TTC549 (cell line): ENCODE results near the gene PRDX2.
"Not testable (repeated sequence)": the region's sequence is repeated elsewhere in the genome, so short reads cannot be mapped to it uniquely, and the experiment has no call there.

Source experiments
- FAIRE-seq: peaks from 2 replicates; lab custom pipeline; 2012; peaks lifted over from hg19 to GRCh38; lab: Jason Lieb, UNC

The PRDX2 gene

DNA sequence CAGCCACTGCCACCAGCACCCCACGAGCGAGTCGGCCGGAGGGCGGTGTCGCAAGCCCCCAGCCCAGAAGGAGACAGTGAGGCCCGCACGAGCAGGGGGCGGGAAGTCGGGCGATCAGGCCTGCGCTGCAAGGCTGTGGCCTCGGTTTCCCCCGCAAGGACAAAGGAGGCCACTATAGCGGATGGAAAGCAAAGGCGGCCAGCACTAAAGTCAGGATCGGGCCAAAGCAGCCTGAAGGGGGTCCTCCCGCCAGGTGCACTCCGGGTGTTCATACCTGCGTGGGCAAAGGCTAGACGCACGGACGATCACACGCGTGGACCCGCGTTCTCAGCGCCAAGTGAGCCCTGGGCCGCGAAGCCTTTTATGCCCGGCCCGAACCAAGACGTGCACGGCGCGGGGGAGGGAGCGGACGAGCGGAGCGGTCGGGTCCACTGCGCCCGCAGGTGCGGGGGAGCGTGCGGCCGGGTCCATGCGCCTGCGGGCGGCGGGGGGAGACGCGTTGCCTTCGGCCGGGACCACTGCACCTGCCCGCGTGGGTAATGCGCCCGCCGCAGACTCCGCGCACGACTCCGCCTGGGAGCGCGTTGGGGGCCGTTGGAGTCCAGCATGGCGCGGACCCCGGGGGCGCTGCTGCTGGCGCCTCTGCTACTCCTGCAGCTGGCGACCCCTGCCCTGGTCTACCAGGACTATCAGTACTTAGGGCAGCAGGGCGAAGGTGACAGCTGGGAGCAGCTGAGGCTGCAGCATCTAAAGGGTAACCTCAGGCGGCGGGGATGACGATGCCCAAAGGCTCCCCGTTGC is at the start of gene PRDX2, which contains the start of gene THSD8:
Gene PRDX2 (minus strand): TSS at position 335 of the 801 bp plus-strand sequence. CDS start 539 bp downstream, outside the sequence.
Gene THSD8 (plus strand): TSS at position 604 of the 801 bp plus-strand sequence. CDS start 3 bp downstream, at position 607.
- no peak for FAIRE-seq

DNA sequence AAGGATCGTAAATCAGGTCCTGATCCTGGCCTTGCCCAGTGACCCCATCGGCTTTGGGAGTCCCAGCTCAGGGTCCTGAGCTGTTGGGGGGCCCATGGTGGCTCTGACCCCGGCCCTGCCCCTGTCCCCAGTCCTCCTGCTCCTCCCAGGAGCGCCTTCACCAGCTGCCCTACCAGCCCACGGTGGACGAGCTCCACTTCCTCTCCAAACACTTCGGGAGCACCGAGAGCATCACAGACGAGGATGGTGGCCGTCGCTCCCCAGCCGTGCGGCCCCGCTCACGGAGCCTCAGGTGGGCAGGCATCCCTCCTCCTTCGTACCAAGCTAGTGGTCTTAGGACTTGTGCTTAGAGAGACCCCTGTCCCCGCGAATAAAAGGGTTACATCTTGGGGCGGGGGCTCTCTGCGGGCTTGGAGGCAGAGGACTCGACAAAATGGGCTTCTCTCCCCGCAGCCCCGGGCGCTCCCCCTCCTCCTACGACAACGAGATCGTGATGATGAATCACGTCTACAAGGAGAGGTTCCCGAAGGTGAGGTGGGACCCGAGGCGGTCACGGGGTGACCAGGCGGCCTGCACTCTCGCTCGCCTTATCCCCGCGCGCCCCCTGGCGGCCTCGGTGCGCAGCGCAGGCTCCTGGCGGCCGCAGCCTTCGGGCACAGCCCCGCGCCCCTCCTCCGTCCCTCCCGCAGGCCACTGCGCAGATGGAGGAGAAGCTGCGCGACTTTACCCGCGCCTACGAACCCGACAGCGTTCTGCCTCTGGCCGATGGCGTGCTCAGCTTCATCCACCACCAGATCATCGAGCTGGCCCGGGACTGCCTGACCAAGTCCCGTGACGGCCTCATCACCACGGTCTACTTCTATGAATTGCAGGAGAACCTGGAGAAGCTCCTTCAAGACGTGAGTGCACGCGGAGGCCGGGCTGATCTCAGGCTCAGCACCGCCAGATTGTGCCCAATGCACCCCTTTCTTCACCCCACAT is 45.8 kb upstream of the PRDX2 start:
- no peak for FAIRE-seq

DNA sequence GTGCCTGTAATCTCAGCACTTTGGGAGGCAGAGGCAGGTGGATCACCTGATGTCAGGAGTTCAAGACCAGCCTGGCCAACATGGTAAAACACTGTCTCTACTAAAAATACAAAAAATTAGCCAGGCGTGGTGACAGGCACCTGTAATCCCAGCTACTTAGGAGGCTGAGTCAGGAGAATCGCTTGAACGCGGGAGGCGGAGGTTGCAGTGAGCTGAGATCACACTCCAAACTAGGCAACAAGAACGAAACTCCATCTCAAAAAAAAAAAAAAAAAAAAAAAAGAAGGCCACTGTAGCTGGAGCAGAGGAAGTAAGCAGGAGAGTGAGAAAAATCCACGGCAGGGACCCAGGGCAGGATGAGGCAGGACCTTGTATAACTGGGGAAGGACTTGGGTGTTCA is 45.0 kb upstream of the PRDX2 start:
- not testable (repeated sequence) for FAIRE-seq

DNA sequence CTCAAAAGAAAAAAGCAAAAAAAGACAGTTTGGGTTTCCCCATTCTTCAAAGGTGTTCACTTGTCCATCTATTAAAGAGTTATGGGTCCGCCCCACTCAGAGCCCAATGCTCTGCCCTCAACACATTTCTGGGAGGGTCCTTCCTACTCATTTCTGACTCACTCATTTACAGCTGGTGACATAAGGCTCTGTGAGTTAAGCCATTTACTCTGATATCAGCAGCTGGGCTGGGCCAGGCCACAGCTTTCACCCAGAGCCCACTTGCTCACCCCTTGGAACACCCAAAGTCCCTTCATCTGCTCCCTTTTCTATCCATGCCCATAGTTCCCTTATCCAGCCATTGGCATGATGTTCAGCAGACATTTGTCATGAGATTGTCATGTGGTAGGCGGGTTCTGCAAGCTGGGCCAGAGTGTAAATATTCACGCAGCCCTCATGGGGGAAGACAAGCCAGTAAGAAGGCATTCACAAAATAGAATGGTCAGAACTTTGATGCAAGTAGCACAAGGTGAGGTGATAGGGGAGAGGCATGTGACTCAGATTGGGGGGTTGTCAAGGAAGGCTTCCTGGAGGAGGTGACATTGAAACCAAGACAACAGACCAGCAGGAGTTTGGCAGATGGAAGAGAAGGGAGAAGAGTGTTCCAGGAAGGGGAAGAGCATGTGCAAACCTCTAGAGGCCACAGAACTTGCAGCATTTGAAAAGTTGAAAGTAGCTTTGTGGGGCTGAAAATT is 42.6 kb upstream of the PRDX2 start:
- FAIRE-seq, result no peak

DNA sequence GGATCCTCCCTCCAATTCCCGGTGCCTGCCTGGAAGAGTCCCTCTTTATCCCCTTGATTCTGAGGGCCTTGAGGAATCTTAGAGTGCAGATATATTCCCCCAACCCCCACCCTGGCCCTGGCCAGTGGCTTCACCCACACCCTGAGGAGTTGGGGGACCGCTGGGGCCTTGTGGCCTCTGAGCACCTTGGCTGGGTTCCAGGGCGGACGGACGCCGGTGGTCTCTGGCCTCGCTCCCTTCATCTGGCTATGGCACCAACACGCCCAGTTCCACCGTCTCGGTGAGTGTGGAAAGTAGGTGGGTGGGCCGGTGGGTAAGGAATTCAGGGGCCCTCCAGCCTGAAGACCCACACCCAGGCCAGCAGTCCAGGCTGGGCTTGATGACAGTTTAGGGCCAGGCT is 41.7 kb upstream of the PRDX2 start:
- FAIRE-seq, result no peak

DNA sequence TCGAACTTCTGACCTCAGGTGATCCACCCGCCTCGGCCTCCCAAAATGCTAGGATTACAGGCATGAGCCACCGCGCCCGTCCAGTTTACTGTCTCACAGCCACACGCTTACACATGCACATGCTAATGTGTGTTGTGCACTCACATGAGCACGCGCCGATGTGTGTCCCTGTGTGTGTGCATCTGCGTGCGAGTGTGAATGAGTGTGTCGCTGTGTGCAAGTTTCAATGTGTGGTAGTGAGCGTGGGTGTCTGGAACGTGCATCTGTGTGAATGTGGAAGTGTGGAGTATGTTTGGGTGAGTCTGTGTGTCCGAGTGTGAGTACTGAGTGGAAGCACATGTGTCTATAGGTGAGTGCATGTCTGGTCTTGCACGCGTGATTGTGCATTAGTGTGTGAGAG is 40.9 kb upstream of the PRDX2 start:
- no peak for FAIRE-seq

DNA sequence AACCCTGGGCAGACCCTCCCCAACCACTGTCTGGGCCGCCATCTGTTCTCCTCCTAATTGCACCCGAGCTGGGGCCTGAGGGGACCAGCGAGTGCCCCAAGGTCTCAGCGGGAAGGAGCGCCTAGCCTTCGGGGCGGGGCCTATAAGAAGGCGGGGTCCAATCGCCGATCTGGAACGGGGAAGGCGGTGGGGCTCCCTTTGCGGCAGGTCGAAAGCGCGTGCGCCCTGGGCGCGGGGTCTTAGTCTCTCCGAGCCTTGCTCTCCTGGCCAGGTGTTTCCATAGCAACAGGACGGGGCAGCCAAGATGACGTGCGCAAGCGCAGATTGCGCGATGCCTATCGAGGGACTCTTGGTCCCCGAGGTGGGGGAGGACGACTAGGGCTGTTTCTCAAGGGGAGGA is 39.5 kb upstream of the PRDX2 start:
- FAIRE-seq, result no peak

DNA sequence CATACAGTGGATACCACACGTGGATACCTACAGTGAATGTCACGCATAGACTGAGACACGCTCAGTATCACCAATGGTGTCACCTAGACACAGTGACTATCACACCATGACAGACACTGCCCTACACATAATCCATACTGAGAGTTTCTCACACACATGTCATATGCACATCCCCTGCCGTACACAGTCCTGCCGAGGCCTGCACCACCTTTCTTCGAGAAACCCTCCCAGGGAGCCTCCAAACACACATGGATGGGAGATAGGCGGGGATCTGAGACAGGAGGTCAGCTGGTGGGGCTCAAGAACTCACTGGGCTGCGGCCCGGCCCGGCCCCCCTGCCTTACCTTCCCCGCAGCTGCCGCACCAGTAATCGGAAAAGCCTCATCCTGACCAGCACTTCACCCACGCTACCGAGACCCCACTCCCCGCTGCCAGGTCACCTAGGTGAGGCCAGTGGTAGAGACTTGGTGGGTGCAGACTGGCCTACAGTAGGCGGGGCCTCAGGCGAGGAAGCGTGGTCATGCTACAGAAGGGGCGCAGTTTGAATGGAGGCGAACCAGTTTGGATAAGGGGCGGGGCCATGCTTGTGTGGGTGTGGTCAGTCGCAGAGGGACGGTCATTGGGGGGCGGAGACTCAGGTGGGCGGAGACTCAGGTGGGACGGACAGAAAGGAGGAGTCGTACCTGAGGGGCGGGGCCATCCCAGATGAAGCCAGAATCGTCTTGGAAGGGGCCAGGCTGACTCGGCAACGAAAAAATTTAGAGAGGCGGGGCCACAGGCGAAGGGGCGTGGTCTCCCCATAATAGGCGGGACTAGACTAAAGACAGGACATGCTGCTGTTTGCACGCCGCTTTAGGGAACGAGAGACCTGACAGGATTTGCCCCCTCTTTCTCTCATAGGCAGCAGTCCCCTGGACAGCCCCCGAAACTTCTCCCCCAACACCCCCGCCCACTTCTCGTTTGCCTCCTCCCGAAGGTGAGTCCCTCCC is 38.8 kb upstream of the PRDX2 start:
- FAIRE-seq, result no peak

DNA sequence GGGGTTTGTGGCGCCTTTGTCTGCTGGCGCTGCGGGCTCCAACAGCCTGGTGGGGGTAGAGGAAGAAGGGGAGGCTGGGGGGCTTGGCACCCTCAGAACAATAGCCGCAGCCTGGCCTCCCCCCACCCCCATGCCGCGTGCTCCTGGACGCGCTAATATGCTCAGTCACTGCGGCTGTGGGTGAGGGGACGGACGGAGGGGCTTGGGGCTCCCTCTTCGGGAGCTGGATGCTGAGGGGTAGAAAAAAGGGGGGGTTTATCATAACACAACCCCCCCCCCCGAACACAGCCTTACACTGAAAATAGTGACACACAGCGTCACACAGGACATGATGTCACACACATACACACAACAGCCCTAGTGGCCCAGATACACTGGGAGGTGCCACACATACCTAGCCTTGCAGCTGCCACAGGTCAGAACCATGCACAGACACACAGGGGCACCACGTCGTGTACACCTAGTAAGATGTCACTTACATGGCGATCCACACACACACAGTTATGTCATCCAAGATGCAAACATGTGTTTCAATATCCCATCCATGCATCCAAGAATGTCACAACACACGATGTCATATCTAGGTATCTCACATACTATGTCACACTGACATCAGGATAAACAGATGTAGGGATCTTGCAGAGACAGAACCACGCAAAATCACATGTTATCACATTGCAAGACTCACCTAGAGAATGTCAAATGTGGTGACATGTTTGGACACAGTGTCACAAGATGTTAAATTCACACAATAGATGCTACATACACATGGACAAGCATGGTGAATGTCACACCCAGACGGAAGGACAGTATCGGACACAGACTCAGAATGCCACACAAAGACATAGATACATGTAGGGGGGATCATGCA is 37.5 kb upstream of the PRDX2 start:
- FAIRE-seq, result no peak

DNA sequence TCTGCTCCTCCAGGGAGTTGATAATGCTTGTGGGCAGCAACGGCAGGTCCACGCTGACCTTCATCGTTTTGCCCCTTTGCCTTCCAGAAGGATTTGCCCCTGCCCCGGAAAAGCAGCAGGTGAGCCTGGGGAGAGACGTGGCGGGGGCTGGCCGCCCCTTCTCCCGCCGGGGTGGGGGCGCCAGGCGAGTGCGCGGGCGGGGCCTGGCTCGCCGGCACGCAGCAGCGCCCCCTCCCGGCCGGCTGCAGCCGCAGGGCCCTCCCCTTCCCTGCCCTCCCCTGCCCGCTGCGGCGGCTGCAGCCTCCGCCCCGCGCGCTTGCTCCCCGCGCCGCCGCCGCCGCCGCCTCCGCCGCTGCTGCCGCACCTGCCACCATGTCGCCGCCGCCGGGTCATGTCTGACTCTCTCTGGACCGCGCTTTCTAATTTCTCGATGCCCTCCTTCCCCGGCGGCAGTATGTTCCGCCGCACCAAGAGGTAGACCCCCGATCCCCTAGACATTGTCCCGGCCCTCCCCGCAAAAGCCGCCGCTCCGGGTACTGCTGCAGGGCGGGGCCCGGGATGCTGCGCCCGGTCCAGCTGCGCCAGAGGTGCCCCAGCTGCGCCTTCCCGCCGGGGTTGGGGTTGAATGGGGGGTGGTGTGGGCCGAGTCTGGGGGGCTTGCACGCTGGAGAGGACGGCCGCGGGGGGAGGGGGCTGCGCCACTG is 36.7 kb upstream of the PRDX2 start, which contains the start of gene MAST1:
Gene MAST1 (plus strand): TSS at position 334 of the 704 bp plus-strand sequence. CDS start 58 bp downstream, at position 392.
- no peak for FAIRE-seq

DNA sequence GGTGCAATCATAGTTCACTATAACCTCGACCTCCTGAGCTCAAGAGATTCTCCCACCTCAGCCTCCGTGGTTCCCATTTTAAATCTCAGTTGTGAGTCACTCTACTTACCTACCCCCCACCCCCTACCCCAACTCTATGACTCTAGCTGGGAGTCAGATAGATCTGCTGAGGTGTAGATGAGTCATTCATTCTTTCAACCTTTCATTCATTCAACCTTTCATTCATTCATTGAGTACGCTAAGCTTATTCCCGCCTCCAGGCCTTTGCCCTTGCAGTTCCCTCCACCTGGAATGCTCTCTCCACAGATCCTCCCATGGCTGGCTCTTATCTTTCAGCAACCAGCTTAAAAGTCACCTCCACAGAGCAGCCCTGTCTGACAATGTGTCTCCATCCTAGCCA is 35.6 kb upstream of the PRDX2 start:
- FAIRE-seq, result no peak

DNA sequence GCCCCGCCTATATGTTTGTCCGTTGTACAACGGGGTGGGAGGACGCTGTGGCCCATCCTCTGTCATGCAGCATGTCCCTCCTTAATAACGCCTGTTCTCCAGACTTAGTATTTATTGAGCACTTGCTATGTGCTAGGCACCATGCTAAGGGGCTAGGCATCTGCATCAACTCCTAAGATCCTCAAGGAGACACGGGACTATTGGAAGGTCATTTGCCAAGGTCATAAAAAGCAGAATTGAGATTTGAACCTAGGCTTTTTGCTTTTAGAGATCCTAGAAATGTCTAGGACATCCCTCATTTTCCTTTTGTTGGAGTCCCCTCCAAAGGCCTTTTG is 34.9 kb upstream of the PRDX2 start:
- FAIRE-seq, result no peak

DNA sequence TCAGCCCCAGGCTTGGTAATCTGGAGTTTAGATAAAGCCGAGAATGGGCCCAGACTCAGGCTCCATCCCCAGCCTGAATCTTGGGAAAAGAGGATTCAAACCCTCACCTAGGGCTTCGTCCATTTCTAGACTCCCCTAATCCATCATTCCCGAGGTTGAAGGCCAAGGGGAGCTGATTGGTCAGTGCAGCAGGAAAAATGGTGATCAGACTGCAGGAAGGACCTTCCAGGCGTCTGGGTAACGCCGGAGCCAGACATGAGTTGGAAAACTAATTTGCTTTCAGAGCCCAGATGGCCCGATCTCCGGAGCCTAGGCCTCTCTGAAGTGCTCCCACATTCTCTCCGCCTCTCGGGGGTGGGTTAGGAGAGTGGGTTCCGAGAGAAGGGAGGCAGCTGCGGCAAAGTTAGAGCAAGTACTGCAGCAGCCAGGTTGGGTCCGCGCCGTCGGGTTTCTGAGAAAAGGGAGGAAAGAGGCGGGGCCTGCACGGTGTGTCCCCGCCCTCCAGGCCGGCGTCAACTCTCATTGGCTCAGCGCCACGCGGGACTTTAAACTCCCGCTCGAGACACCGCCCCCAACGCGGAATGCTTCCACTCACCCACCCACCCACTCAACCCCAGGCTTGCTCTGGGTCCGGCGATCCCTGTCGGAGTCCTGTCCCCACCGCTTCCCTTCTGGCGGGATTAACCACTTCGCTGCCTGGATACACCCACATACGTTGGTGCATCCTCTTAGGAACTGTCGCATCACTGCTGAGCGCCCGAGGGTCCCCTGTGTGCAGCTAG is 33.6 kb upstream of the PRDX2 start:
- no peak for FAIRE-seq

DNA sequence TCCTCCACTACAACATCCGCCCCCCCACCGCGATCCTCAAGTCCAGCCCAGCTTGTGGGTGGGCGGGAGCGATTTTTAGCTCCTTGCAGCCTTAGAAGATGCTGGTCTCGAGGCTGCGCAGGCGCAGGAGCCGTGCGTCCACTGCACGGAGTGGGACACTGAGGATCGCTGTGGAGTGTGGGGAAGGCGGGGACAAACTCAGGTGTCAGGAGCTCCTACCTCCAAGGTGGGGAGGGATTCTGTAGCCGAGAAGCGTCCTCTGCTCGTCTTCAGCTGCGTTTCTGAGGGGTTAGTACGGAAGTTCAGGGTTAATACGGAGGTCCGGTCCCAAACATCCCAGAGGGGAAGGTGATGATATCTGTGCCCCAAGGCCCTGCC is 33.0 kb upstream of the PRDX2 start, which contains the start of gene RTBDN:
Gene RTBDN (minus strand): TSS at position 14 of the 378 bp plus-strand sequence. CDS start 4,600 bp downstream, outside the sequence.
- no peak for FAIRE-seq

DNA sequence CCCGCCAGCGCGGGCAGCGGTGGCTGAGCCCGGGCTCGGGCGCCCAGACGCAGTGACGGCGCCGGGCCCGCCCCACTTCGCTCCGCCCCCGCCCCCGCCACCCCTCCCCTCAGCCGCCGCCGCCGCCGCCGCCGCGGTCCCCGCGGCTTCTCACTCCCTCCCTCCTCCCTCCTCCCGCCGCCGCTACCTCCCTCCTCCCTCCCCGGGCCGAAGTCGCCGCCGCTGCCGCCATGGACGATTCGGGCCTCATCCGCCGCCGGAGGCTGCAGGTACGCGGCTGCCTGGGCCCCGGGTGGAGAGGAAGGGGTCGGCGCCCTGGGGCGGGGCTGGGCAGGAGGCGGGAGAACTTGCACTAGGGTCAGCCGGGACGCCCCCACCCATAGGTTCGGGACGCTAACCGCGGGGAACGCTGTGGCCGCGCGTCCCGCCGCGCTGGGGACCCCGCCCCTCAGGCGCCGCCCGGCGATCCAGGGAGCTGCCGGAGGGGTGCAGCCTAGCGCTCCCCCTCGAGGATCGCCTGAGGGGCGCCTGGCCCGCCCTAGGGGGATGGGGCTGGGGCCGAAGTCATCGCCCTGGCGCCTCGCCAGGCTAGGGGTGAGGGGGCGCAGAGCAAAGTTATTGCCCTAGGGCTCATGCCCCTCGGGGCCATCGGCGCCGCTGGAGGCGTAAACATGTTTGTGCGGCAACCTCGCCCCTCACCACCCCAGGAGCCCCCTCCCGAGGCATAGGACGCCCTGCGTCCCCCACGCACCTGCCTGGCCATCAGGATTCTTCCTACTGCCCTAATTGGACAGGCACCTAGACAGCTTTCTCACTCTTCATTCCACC is 32.4 kb upstream of the PRDX2 start:
- no peak for FAIRE-seq

DNA sequence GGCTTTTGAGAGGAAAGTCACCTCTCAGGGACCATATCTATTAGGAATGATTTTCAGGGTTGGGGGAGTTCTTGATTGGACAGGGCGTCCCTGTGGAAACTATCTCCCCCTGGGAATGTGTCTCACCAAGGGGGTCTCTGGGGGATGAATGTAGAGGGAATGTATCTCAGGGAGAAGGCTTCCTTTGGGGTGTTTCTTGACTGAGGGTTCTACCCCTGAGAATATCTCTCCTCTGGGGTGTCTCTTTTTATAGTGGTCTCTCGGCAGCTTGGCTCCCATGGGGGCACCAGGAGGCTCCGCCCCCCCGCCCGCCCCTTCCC is 31.8 kb upstream of the PRDX2 start:
- no peak for FAIRE-seq

DNA sequence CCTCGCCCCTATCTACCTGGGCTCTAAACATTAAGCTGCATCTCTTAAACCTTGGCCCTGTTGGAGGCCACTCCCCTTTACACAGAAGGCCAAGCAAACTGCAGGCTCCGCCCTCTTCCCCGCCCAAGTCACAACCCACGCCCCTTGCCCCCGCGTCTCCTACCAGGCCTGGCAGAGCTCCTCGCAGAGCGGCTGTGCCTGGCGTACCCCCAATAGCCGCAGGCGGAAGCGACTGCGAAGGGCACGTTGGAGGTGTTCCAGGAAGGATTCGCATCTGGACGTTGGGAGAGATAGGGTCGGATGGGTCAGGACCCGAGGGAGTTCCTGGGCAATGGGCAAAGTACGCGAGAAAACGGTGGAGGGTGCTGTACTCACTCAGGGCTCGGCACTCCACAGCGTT is 26.9 kb upstream of the PRDX2 start:
- no peak for FAIRE-seq
